Mesendoderm (in vitro differentiated cells): ENCODE measurements around the gene SEMA3B.

ENCODE experiments used
- DNase-seq: peaks from one replicate; pipeline ENCODE4 v3.0.0; 2013
- H2AK5ac ChIP-seq: 2 replicates; pipeline ENCODE4 v1.6.1; 2013; ENCODE audit warnings: low read length, inconsistent platforms
- H2BK120ac ChIP-seq: 2 replicates; pipeline ENCODE4 v1.6.1; 2013; ENCODE audit warnings: low read depth, mild to moderate bottlenecking, low read length, moderate library complexity, mixed read lengths
- H2BK15ac ChIP-seq: replicated peaks from 2 replicates; pipeline ENCODE4 v1.6.1; 2013; ENCODE audit warnings: low read depth, mild to moderate bottlenecking, moderate library complexity
- H2BK5ac ChIP-seq: 2 replicates; pipeline ENCODE4 v1.6.1; 2013; ENCODE audit warnings: low read length, inconsistent platforms
- H3K18ac ChIP-seq: 2 replicates; pipeline ENCODE4 v1.6.1; 2013; ENCODE audit warnings: mild to moderate bottlenecking, low read length, mixed read lengths
- H3K23ac ChIP-seq: one replicate; pipeline ENCODE4 v1.6.1; 2013; ENCODE audit warnings: low read length
- H3K27ac ChIP-seq: 2 replicates; pipeline ENCODE4 v1.5.1; 2013; ENCODE audit warnings: low read depth, mild to moderate bottlenecking, inconsistent platforms, low read length, moderate library complexity
- H3K27me3 ChIP-seq: 2 replicates; pipeline ENCODE4 v1.6.1; 2013; ENCODE audit warnings: low read length, control low read depth, mild to moderate bottlenecking, inconsistent platforms; ENCODE audit not compliant: insufficient read depth, poor library complexity
- H3K36me3 ChIP-seq: 2 replicates; pipeline ENCODE4 v1.6.1; 2013; ENCODE audit warnings: low read length, inconsistent platforms; ENCODE audit not compliant: control insufficient read depth, insufficient read depth
- H3K4ac ChIP-seq: one replicate; pipeline ENCODE4 v1.6.1; 2013; ENCODE audit warnings: low read depth, mild to moderate bottlenecking, low read length, moderate library complexity
- H3K4me1 ChIP-seq: 2 replicates; pipeline ENCODE4 v1.6.1; 2013; ENCODE audit warnings: low read depth, low read length, inconsistent platforms; ENCODE audit not compliant: control insufficient read depth
- H3K4me2 ChIP-seq: 2 replicates; pipeline ENCODE4 v1.6.1; 2013; ENCODE audit warnings: low read length
- H3K4me3 ChIP-seq: 2 replicates; pipeline ENCODE4 v1.5.1; 2013; ENCODE audit warnings: mild to moderate bottlenecking, low read length
- H3K56ac ChIP-seq: one replicate; pipeline ENCODE4 v1.6.1; 2013; ENCODE audit warnings: low read length
- H3K79me1 ChIP-seq: 2 replicates; pipeline ENCODE4 v1.6.1; 2013; ENCODE audit warnings: low read length, inconsistent platforms
- H3K79me2 ChIP-seq: 2 replicates; pipeline ENCODE4 v1.6.1; 2013; ENCODE audit warnings: mild to moderate bottlenecking, low read length; ENCODE audit not compliant: control insufficient read depth, insufficient read depth
- H3K9ac ChIP-seq: 2 replicates; pipeline ENCODE4 v1.6.1; 2013; ENCODE audit warnings: low read length, inconsistent platforms
- H4K5ac ChIP-seq: one replicate; pipeline ENCODE4 v1.6.1; 2013; ENCODE audit warnings: low read length
- H4K8ac ChIP-seq: one replicate; pipeline ENCODE4 v1.6.1; 2013; ENCODE audit warnings: low read depth, mild to moderate bottlenecking, control low read depth, low read length, moderate library complexity
- WGBS: extraction: QIAGEN DNeasy Blood & Tissue Kit; methylation state at CpG from one replicate; pipeline ENCODE4 v1.1.7; 2013; ENCODE audit warnings: low lambda C conversion rate, missing lambda C conversion rate; ENCODE audit not compliant: insufficient coverage; ENCODE audit errors: extremely low coverage; 5-methylcytosine and 5-hydroxymethylcytosine counted together

Gene SEMA3B

DNA sequence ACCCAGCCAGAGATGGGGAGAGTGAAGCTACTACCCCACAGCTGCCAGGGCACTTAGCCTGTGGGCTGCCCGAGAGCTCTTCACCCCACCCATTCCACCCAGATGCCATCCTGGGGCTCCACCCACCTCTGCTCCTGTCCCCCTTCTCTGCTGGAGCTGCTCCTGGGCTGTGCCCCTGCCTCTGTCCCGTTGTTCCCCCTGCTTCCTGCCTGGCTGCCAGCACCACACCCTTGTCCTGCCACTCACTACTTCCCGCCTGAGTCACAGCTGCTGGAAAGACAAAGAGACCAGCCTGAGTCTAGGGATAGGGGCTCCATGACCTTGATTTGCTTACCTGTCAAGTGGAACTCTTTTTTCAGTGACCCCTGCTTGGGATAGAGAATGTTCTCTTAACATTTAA lies 20.6 kb upstream of the SEMA3B start:
- Histone ChIP-seq H3K4me1 (peaks cover 12% of the 10 kb centered on the region), H3K27me3 (no peaks in the 10 kb centered on the region), H3K4ac (no peak overlapping the region), H2BK120ac (no peak overlapping the region), H3K79me1 (peaks cover 43% of the 10 kb centered on the region), H3K9ac (peak overlapping the region; percentile 20), H3K36me3 (peaks cover 6% of the 10 kb centered on the region), H3K4me3 (no peak overlapping the region), H3K56ac (peak overlapping the region; percentile 30), H2BK15ac (no peak overlapping the region), H3K18ac (no peak overlapping the region), H3K23ac (no peak overlapping the region), H3K4me2 (no peak overlapping the region), H3K27ac (no peak overlapping the region), H2AK5ac (no peak overlapping the region), H4K8ac (no peak overlapping the region), H2BK5ac (no peak overlapping the region), H4K5ac (no peak overlapping the region), H3K79me2 (peaks cover 54% of the 10 kb centered on the region)
- WGBS = no CpG with 5 or more reads among the region's 3 CpGs
- no peak for DNase-seq

DNA sequence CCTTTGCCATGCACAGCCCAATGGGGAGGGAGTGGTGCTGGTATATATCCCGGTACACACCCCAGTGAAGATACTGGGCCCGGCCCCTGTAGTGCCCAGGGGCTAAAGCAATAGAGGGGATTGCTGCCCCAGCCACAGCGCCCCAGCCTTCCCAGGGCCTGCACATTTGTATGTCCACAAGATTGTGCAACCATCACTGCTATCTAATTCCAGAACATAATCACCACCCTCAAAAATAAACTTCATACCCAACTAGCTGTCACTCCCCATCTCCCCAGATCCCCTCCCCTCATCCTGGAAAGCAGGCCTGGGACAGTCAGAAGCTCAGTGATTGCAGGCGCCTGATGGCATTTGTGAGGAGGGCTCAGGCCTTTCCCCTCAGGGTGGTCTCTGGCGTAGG lies 19.5 kb upstream of the SEMA3B start:
- Histone ChIP-seq H3K4me3 (no peak overlapping the region), H2BK15ac (no peak overlapping the region), H2AK5ac (no peak overlapping the region), H3K23ac (no peak overlapping the region), H3K36me3 (peaks cover 6% of the 10 kb centered on the region), H3K79me2 (peaks cover 46% of the 10 kb centered on the region), H3K27ac (no peak overlapping the region), H3K4me2 (no peak overlapping the region), H2BK5ac (no peak overlapping the region), H3K9ac (no peak overlapping the region), H4K5ac (no peak overlapping the region), H3K27me3 (no peaks in the 10 kb centered on the region), H3K79me1 (peaks cover 41% of the 10 kb centered on the region), H3K4me1 (peaks cover 12% of the 10 kb centered on the region), H3K4ac (no peak overlapping the region), H3K18ac (no peak overlapping the region), H2BK120ac (no peak overlapping the region), H4K8ac (no peak overlapping the region), H3K56ac (peak overlapping the region; percentile 7)
- DNase-seq = no peak
- WGBS = no CpG with 5 or more reads among the region's 5 CpGs

GRCh38 chr3:50250514-50250913 lies 18.4 kb upstream of the SEMA3B start:
- Histone ChIP-seq H4K5ac (no peak overlapping the region), H3K4me2 (no peak overlapping the region), H3K4me1 (peaks cover 11% of the 10 kb centered on the region), H4K8ac (no peak overlapping the region), H3K4me3 (no peak overlapping the region), H3K27ac (no peak overlapping the region), H3K4ac (no peak overlapping the region), H2AK5ac (no peak overlapping the region), H3K9ac (no peak overlapping the region), H3K79me1 (peaks cover 40% of the 10 kb centered on the region), H3K36me3 (peaks cover 7% of the 10 kb centered on the region), H3K27me3 (no peaks in the 10 kb centered on the region), H2BK5ac (no peak overlapping the region), H3K79me2 (peaks cover 43% of the 10 kb centered on the region), H2BK15ac (no peak overlapping the region), H2BK120ac (no peak overlapping the region), H3K18ac (no peak overlapping the region), H3K23ac (no peak overlapping the region), H3K56ac (no peak overlapping the region)
- no peak for DNase-seq
- no CpG with 5 or more reads among the region's 4 CpGs for WGBS

- Histone ChIP-seq H4K5ac (no peak overlapping the region), H3K36me3 (peaks cover 8% of the 10 kb centered on the region), H3K79me2 (peaks cover 43% of the 10 kb centered on the region), H3K56ac (no peak overlapping the region), H3K4ac (no peak overlapping the region), H2BK15ac (no peak overlapping the region), H3K79me1 (peaks cover 40% of the 10 kb centered on the region), H3K4me3 (no peak overlapping the region), H3K4me1 (peaks cover 8% of the 10 kb centered on the region), H3K9ac (no peak overlapping the region), H3K27me3 (no peaks in the 10 kb centered on the region), H3K27ac (no peak overlapping the region), H3K18ac (no peak overlapping the region), H4K8ac (no peak overlapping the region), H2BK5ac (no peak overlapping the region), H3K4me2 (no peak overlapping the region), H2BK120ac (no peak overlapping the region), H2AK5ac (no peak overlapping the region), H3K23ac (no peak overlapping the region)
- DNase-seq = no peak
- WGBS = no CpG with 5 or more reads among the region's 8 CpGs
Measured at GRCh38 chr3:50251220-50251619, 17.7 kb upstream of the SEMA3B start.

- H2AK5ac ChIP-seq = no peak overlapping the region
- no peak overlapping the region for H3K23ac ChIP-seq
- H2BK15ac ChIP-seq = no peak overlapping the region
- no peak overlapping the region for H4K8ac ChIP-seq
- no peak overlapping the region for H4K5ac ChIP-seq
- H3K36me3 ChIP-seq = peaks cover 15% of the 10 kb centered on the region
- no peak overlapping the region for H3K27ac ChIP-seq
- no peaks in the 10 kb centered on the region for H3K27me3 ChIP-seq
- WGBS = no CpG with 5 or more reads among the region's 8 CpGs
- no peak overlapping the region for H3K9ac ChIP-seq
- H3K79me2 ChIP-seq = peaks cover 17% of the 10 kb centered on the region
- no peak overlapping the region for H2BK120ac ChIP-seq
- H3K4ac ChIP-seq = no peak overlapping the region
- H3K4me2 ChIP-seq = no peak overlapping the region
- H3K4me1 ChIP-seq = no peaks in the 10 kb centered on the region
- peaks cover 25% of the 10 kb centered on the region for H3K79me1 ChIP-seq
- no peak overlapping the region for H2BK5ac ChIP-seq
- no peak overlapping the region for H3K4me3 ChIP-seq
- peak; percentile 51 for DNase-seq
- no peak overlapping the region for H3K18ac ChIP-seq
- H3K56ac ChIP-seq = no peak overlapping the region
Measured at GRCh38 chr3:50254577-50255250, 14.2 kb upstream of the SEMA3B start.

- no peak overlapping the region for H3K4me3 ChIP-seq
- DNase-seq = no peak
- H3K9ac ChIP-seq = no peak overlapping the region
- no peak overlapping the region for H3K56ac ChIP-seq
- no peak overlapping the region for H3K23ac ChIP-seq
- H2BK15ac ChIP-seq = no peak overlapping the region
- H3K79me2 ChIP-seq = peaks cover 12% of the 10 kb centered on the region
- no peak overlapping the region for H3K4ac ChIP-seq
- no peak overlapping the region for H2AK5ac ChIP-seq
- H3K36me3 ChIP-seq = peaks cover 14% of the 10 kb centered on the region
- H3K27me3 ChIP-seq = no peaks in the 10 kb centered on the region
- no peak overlapping the region for H4K5ac ChIP-seq
- H3K79me1 ChIP-seq = peaks cover 20% of the 10 kb centered on the region
- no peak overlapping the region for H2BK120ac ChIP-seq
- H4K8ac ChIP-seq = no peak overlapping the region
- WGBS = no CpG with 5 or more reads among the region's 9 CpGs
- no peaks in the 10 kb centered on the region for H3K4me1 ChIP-seq
- H3K18ac ChIP-seq = no peak overlapping the region
- H3K4me2 ChIP-seq = no peak overlapping the region
- H2BK5ac ChIP-seq = no peak overlapping the region
- no peak overlapping the region for H3K27ac ChIP-seq
Measured at GRCh38 chr3:50255251-50255615, 13.7 kb upstream of the SEMA3B start.
